Stimulated activated CD4-positive, alpha-beta T cell treated with anti-CD3 and anti-CD28 coated beads, Interleukin-4, amount 100 ng/mL, for 24 hours (primary cell): ENCODE data around the gene FRMPD2.
"Not testable (repeated sequence)": the region's sequence is repeated elsewhere in the genome, so short reads cannot be mapped to it uniquely, and the experiment has no call there.

ENCODE experiments used
- DNase-seq: peaks from one replicate; pipeline ENCODE4 v3.0.0-alpha.2; 2020

Gene FRMPD2

DNA sequence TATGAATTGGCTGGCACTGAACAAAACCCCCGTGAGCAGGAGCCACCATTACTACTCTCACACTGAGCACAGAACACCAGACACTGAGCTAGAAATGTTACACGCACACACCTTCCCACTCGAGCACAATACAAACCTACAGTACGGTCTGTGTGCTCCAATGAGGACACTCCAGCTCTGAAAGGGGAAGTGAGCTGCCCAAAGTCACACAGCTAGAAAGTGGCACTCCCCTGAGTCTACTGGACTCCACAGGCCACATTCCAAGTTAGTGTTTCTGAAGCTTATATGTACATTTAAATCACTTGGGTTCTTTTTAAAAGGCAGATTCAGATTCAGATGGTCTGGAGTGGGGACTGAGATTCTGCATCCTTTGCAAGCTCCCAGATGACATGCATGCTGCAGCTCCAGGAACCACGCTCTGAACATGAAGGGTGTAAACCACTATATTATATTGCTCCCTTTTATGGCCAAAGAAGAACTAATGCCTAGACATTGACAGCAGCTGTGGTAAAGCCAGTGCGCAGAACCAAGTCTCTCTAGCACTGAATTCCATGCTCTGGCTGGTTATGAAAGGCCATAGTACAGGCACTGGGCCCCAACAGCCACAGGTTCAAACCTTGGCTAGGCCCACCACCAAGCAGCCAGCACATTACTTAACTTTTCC lies 77.1 kb downstream of the FRMPD2 start:
- no peak for DNase-seq

DNA sequence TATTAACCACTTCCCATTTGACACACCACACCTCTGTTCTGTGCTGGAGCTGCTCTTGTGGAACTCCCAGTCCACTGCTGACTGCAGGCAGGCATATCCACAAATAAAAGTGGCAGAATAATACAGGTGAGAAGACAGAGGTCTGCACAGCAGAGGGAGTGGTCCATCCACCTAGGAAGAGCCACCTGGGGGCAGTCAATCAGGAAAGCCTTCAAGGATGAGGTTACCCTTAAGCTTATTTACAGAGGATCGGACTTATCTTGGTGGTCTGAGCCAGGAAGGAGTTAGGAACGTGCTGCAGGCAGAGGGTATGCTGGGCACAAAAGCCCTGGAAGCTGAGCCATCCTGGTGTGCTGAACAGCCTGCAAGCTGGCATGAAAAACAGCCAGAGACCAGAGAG lies 78.7 kb downstream of the FRMPD2 start:
- no peak for DNase-seq

GRCh38 chr10:48194830-48195229 lies 79.7 kb downstream of the FRMPD2 start:
- no peak for DNase-seq

DNA sequence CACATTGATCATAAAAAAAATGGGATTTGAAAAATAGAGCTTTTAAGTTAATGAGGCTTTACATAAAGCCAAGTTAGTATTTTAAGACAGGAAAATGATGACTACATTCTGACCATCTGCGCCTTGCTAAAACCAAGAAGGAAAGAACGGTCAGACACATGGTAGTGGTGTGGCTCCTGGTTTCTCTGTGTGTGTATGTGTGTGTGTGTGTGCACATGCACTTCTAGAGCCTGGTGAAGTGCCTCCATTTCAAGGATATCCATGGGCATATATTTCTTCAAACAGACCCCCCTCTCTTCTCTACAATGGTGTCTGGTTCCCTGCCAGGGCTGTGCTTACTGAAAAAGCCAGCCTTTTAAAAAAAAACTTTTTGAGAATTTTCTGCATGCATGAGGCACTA lies 80.9 kb downstream of the FRMPD2 start:
- no peak for DNase-seq

- no peak for DNase-seq
Observed at GRCh38 chr10:48192881-48193450, 81.5 kb downstream of the FRMPD2 start.

DNA sequence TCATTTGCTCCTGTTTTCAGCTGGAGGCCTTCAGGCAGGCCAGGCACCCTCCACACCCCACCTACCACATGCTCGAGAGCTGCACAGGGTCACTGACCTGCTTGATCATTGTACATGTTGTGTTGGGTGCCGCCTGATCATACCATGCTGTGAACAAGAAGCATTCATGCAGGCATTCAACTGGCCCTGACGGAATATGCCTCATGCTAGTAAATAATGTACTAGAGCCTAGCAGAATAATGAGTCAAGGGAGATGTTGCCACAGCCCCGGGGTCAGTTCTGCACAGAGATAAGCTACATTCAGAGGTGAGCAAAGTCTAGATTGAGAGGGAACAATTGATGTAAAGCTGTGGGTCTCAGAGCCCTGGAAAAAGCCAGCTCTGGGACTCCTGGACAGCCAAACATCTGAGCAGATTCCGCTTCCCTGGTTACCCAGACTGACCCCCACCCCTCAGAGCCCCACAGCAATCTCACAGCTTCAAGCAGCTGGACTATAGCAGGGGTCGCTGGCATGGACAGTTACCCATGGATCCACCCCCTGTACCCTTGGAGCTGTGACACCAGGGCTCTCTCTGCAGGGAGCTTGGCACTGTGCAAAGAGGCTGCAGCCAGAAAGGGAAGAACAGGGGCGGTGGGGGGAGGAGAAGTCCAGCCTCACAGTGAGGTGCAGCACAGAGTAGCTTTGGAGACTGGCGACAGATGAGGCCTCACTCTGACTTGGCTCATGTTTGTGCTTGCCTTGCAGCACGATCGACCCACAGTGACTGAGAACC lies 86.6 kb downstream of the FRMPD2 start:
- DNase-seq, result no peak

- no peak for DNase-seq
Observed at GRCh38 chr10:48187126-48187525, 87.4 kb downstream of the FRMPD2 start.

GRCh38 chr10:48186264-48186804 lies 88.2 kb downstream of the FRMPD2 start:
- not testable (repeated sequence) for DNase-seq

DNA sequence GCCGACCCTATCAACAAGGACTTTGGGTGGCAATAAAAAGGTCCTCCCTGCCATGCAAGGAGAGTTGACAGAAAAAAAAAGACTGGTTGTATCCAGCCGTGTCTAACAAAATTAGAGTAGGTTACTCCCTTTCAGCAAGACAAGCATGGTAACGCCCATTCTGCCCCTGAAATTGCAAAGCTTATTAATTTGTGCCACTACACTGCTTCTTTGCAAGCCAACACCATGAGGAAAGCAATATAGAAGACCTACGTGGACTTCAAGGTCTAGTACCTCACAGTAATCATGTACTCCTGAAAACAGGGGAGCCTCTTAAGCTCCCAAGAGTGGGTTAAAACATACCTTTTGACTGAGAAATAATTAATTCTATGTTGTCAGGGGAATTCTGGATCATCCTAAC lies 90.3 kb downstream of the FRMPD2 start:
- DNase-seq, result no peak

GRCh38 chr10:48172715-48173114 lies 101.8 kb downstream of the FRMPD2 start:
- not testable (repeated sequence) for DNase-seq

DNA sequence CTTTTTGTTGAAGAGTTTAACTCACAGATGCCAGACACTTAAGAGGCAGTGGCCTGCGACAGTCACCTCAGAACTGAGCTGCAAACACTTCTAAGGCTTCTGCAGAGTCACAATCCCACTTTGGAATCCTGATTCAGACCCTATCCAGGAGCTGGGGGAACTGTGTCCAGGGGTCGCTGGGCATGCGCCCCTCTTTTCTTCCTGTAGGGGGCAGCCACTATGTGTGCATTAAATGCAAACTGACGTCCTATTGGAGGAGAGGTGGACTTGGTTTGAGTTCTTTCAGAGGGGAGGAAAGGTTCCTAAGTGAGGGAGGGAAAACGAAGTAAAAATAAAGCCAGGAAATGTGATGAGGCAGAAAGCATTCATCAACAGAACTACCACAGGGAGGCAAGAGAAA lies 113.8 kb downstream of the FRMPD2 start:
- not testable (repeated sequence) for DNase-seq

GRCh38 chr10:48160163-48160562 lies 114.3 kb downstream of the FRMPD2 start:
- DNase-seq, result not testable (repeated sequence)

DNA sequence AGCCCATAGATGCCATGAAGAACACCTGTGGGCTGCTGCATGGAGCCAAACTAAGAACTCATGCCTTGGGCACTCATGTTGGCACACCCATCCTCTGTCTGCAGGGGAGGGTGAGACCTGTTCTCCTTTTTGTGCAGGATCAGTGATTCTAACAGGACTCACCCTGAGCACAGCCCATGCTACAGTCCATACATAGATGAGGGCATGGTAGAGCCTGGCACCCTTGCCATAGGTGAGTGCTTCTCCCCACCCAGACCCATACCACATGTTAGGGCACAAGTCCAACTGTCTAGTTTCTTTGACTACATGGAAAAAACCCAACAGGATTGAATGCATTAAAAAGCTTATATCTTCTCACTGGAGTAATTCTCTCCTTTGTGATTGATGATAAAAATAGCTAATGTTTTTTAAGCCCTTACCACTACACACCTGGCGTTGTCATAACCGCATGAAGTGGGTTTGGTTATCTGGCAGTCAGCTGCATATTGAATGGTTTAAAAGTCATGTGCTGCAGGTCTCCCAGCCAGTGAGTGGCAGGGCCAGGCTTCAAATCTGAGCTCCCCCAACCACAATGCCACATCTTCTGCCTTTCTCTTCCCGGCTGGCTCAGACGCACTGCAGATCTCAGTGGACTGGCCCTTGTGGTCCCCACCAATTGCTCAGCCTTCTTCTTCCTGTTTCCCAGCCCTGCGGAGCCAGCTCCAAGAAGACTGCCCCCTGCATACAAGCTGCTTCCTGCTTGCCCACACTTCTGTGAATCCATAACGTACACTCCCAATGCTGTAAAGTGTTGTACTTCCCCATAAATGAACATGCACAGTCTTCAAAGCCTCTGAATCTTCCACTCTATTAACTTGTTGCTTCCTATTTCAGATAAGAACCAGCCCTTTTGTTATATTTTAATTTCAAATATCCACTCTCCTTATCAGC lies 120.0 kb downstream of the FRMPD2 start:
- not testable (repeated sequence) for DNase-seq

DNA sequence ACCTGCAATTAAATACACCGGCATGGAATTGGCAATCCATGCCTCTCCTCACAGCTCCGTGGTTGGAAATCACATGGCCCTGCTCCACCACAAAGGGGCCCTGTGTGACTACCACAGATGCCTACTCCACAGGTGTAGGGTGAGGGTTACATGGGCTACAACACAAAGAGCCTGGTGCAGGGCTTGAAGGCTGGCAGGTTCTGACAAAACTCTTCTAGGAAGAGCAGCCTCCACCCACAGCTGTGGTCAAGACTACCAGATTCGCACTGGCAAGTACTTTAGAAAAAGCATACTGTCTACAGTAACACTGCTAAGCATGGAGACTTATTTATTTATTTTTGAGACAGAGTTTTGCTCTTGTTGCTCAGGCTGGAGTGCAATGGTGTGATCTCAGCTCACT lies 126.9 kb downstream of the FRMPD2 start:
- not testable (repeated sequence) for DNase-seq

GRCh38 chr10:48143721-48144642 lies 130.5 kb downstream of the FRMPD2 start:
- not testable (repeated sequence) for DNase-seq

GRCh38 chr10:48140949-48141348 lies 133.5 kb downstream of the FRMPD2 start:
- not testable (repeated sequence) for DNase-seq

DNA sequence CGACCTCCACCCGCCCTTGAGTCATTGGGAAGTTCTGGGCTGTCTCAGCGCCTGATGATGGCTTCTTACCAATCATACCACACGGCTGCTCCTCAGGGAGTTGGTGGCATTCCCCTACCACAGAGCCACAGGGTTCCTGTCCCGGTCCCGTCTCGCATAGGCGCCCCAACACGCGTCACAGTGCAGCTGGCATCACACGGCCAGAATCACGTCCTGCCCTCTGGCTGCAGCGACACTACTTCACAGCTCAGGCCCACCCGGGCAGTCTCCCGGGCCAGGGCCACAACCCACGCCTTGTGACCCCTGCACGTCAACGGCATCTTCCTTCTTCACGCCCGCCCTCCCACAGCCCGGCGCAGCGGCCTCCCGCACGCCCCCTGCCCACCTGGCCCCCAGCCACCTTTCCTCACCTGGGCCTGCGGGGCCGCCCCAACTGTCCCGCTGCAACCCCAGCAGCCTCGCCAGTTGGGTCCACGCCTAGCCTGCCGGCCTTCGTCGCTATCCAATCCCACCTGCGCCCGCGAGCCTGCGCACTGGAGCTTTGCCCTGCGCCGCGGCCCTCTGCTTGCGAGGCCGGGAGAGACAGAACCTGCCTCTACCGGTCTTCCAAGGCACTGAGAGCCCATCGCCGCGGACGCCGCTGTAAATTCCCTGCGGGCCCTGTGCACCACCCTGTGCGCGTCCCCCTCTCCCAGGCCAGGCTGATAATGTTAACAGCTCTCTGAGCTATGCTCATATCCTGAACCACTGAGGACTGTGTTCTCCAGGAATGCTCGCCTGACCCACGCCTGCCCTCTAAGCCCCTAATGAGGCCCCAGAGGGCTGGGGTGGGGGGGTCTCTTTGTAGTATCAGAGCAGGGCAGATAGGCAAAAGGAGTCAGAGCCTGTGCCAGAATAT lies 134.3 kb downstream of the FRMPD2 start:
- DNase-seq, result not testable (repeated sequence)

- not testable (repeated sequence) for DNase-seq
Observed at GRCh38 chr10:48128954-48129353, 145.5 kb downstream of the FRMPD2 start.

GRCh38 chr10:48126251-48126650 lies 148.2 kb downstream of the FRMPD2 start:
- DNase-seq, result not testable (repeated sequence)

- DNase-seq, result not testable (repeated sequence)
Observed at GRCh38 chr10:48125631-48126030, 148.9 kb downstream of the FRMPD2 start.
